HG03565 (cell line): ENCODE results near the gene PIGX.
"Not testable (repeated sequence)": the region's sequence is repeated elsewhere in the genome, so short reads cannot be mapped to it uniquely, and the experiment has no call there.

Experiments used
- ATAC-seq: cut with Tn5 transposase; IDR thresholded peaks from one replicate; pipeline ENCODE4 v1.9.1; 2021; ENCODE audit warnings: mild to moderate bottlenecking, moderate library complexity; ENCODE audit not compliant: unreplicated experiment

PIGX gene

DNA sequence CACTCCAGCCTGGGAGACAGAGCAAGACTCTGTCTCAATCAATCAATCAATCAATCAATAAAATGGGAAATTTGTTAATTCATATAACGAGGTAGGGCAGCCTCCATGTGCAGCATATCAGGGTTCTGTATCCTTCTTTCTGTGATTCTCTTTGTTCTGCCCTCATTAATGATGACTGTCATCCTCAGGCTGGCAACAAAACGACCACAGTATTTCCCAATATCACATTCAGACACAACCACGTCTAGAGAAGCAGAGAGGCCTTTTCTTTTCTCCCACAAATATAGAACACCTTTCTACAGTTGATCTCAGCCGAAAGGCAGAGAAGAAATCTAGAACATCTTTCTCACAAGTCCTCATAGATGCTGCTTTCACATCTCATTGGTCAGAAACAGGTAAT lies 11.4 kb upstream of the PIGX start:
- no peak for ATAC-seq

DNA sequence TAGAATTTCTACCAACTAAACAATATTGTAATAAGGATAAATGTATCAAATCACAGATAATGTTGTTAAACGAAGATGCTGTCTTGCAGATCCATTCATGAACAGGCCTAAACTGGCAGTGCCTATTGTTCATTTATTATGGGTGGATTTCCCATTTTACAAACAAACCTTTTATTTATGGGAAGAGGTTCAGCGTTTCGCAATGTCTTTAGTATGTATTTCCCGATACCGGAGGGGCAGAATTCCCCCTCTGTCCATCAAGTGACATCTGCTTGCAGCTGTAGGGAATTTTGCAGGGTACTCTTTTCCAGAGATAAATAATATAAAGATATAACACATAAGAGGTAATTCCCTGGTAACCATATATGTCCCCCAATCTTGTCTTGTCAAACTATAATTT lies 5.8 kb upstream of the PIGX start:
- no peak for ATAC-seq

DNA sequence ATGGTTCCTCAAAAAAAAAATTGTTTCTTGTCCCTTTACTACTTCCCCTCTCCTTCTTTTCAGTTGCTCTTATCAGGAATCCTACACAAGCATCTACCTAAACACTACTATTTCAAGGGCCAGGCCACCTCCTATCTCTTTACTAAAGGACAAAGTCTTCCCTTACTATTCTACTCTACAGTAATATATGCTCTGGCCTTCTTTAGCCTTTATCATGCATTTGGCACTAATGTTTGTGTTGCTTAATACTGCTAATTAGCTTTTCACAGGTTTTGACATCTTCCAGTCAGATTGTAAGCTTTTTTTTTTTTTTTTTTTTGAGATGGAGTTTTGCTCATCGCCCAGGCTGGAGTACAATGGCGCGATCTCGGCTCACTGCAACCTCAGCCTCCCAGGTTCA lies 5.4 kb upstream of the PIGX start:
- no peak for ATAC-seq

DNA sequence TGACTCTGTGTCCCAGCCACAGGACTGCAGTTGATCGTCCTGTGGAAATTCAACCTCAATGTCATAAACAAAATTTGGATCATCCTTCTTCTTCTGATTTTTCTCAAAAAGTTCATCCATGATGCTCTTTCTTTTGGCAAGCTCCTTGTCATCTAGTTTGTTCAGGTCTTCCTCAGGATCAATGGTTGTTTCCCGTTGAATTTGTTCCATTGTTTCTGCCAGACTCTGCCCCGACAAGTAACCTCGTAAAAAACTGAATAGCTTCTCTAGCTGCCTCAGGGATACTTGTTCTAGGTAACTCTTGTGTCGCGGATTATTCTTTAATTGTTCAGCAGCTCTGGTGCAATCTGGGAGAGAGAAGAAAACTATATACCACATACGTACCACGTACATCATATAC lies 4.6 kb upstream of the PIGX start:
- ATAC-seq, result no peak

DNA sequence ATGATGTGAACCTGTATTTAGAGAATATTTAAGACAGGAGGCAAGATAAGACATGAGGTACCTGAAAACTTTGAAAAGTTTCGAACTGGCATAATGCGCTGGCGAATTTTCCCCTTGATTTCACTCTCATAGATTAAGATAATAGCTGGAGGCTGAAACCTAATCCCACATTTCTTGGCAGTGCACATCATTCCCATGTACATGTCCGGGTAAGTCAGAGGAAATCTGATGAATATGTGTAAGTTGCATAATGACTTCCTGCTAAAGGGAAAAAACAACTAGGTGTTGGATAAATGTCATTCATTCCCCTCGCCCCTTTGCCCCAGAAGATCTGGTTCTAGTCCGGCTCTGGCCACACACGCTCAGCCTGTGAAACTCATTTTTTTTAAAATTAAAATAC lies 3.7 kb upstream of the PIGX start:
- no peak for ATAC-seq

DNA sequence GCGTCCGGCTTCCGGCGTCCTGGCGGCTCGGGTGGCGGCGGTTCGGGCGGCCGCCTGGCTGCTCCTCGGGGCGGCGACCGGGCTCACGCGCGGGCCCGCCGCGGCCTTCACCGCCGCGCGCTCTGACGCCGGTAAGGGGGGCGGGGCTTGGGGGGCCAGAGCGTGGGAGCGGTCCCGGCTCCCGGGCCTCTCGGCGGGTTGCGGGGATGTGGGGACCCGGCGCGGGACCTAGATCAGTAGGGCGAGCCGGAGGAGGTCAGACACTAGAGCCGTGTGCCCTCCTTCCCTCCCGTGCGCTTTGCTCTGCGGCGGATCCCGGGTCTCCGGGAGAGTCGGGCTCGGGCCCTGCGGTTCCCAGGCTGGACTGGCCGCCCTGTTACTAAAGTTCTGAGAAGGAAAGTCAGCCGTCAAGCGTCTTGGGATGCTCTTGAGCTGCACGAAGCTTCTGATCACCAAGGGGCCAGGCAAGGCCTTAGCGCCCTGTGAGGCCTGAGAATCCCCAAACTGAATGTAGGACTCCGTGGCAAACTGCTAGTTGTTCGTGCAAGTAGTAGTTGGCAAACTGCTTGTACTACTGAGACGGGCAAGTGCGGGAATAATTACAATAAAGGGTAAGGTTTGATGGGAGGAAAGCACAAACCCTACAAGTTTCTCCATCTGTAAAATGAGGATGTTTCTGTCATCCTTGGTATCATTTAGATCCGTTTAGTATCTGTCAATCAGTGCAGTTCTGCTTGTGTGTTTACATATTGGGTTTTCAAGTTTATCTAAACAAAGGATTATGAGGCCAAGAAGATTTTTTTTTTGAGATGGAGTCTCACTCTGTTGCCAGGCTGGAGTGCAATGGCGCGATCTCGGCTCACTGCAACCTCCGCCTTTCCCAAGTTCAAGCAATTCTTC lies 587 bp downstream of the PIGX start:
- ATAC-seq, result peak; percentile 33

DNA sequence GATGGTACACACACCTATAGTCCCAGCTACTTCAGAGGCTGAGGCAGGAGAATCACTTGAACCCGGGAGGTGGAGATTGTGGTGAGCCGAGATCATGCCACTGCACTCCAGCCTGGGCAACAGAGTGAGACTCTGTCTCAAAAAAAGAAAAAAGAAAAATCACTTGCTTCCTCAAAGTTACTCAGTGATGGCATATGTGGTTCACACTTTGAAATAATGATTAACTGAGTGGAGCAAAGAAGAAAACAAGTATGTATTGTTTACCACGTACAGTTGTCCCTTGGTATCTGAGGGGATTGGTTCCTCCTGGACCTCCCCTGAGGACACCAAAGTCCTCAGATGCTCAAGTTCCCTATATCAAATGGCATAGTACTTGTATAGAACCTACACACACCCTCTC lies 5.0 kb downstream of the PIGX start:
- not testable (repeated sequence) for ATAC-seq

DNA sequence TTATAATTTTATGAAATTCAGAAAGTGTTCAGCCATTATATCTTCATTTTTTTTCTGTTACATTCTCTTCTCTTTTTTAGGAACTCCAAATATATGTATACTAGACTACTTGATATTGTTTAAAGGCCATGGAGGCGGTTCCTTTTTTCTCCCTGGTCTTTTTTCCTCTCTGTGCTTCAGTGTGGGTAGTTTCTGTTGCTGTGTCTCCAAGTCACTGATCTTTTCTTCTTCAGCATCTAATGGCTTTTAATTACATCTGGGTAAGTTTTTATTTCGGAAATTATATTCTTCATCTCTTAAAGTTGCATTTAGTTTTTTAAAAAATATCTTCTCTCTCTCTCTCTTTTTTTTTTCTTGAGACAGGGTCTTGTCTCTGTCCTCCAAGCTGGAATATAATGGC lies 8.9 kb downstream of the PIGX start:
- no peak for ATAC-seq

DNA sequence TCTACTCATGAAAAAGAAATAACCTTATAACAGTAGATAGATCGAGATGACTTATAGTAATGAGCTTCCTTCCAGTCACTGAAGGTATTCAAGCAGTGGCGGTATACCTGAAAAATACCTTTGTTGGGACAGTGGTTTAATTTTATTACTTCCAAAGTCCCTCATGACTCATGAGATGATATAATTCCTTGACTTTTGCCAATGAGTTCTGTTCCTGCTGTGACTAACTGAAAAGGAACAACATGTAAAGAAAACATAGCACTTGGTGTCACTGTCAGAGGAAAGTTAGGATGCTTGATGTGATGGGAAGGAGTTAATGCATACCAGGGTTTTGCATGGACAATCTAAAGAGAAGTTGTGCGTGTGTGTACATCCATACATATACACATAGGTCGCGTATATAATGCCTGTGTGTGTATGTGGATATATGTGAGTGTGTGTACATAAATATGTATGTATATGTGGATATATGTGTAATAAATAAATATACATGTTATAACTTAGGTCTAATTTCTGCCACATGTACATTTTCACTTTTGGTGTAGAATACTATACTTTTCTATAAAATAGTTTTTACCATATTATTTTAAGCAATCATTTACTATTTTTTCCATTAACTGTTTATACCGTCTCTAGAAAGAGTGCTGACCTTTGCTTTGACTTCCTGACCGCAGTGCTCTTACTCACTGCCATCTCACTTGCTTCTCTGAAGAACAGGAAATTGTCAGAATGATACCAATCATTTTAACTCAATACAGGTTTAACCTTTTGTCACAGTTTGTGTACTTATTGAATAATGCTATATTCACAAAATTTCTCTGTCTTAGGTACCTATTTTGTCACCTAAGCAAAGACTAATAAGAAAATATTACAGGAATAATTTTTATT lies 14.9 kb downstream of the PIGX start:
- ATAC-seq, result no peak

DNA sequence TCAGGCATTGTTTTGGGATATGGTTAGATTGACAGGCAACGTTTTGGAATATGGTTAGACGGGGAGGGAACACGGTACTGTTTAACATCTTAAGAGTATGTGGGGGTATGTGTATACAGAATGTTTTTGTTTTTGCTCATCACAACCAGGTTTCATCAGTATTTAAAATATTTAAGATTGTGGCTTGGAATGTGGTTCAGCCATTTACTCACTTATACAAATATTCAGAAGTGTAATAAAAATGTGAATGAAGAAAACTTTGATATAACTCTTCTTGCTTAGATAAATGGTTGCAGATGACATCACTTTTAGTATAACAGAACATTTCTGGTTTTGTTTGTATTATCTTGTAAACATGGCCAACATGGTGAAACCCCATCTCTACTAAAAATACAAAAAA lies 23.6 kb downstream of the PIGX start:
- no peak for ATAC-seq

DNA sequence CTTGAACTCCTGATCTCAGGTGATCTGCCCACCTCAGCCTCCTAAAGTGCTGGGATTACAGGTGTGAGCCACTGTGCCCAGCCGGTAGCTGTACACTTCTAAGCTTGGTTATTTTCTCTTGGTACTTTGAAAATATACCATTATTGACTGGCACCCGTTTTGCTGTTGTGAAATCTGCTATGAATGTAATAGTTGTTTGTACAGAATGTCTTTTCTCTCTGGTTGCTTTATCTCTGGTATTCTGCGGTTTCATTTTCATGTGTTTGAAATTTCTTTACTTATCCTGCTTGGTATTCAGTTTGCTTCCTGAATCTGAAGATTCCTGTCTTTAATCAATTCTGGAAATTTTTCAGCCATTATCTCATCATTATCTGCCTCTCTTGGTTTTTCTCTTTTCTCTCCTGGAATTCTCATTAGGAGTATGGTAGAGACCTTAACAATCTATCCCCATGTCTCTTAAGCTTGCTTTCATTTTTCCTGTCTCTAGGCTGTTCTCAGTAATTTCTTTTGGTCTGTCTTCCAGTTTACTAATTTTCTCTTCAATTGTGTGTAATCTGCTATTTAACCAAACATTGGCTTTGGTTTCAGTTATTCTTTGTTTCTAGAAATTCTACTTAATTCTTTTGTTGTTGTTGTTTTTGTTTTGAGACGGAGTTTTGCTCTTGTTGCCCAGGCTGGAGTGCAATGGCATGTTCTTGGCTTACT lies 24.6 kb downstream of the PIGX start:
- ATAC-seq, result no peak

DNA sequence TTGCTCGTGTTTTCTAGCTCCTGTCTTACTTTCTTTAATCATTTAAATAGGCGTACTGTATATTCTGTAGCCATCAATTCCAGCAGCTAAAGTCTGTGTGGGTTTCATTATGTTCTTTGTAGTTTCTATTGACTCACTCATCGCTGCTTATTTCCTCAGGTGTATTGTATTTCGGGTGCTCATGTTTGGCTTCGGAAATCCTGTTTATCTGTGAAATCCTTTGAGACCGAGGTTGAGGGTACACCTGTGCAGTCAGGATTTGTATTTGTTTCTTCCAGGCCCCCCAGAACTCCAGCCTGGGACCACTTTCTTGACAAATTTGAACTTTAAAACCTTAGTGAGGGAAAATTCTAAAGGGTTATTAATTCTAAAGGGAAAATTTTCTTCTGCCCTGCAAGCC lies 25.5 kb downstream of the PIGX start:
- ATAC-seq, result no peak

DNA sequence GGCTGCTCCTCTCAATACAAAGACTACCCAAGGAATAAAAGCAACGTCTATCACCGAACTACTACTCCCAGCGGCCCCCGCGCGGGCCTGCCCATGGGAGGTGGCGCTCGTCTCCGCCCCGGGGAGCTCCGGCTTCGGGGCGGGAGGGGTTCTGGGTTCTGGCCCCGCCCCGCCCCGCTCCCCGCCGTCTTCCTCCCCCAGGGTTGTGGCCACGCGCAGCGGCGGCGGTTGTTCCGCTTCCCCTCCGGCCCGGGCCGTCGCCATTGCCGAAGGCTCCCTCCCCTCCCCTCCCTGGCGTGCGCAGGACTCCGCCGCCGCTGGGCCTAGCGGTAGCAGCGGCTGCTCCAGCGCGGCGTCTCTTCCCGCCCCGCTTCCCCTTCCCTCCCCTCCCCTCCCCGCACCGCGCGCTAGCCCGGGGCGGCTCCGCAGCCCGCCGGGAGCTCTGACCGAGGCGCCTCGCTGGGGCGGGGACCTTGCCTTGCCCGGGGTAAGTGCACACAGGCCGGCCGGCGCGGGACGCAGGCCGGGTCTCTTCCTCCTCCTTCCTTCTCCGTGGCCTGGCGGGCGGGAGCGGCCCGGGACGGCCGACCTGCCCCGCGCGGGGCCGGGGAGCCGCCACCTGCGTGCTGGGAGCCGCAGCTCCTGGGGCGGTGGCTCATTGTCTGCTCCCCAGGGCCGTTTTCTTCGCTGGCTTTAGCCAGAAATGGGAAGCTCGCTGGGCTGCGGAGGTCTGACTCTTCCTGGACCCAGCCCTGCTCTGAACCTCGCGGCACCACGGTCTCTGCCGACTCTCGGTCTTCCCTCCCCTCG lies 27.7 kb downstream of the PIGX start, which contains the start of gene PAK2:
Gene PAK2 (plus strand): TSS at position 187 of the 810 bp plus-strand sequence. CDS start 42,790 bp downstream, outside the sequence.
- ATAC-seq, result peak; percentile 79

DNA sequence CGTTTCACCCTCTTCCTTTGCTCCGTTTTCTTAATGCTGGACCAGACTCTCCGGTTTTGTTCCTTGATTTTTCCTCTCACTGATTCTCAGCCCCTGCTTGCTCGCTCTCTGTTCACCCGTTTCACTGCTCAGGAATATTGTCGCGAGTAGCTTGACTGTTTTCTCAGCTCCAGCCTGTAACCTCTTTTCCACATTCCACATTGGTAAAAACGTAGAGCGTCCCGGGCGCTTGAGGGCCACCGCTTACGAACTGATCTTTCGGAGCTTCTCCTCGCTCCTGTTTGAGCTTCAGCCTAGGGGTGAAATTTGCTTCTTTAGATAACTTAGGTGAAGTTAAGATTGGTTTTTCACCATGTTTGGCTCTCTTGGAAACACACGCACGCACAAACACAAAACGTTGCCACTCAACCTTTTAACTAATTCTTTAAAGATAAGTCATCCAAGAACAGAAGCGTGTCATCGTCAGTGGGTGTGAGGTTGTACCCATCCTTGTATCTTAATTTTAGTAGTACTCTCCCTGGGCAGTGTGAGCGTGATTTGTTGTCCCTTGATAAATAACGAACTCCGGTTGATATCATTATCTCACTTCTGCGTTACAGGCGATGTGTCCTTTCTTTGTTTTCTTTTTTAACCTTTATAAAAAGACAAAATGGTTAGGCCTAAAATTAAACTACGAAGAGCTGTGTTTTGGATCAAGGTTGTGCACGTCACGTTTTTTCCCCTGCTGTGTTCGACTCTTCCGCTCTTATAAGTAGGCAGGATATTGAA lies 28.5 kb downstream of the PIGX start:
- ATAC-seq, result no peak

DNA sequence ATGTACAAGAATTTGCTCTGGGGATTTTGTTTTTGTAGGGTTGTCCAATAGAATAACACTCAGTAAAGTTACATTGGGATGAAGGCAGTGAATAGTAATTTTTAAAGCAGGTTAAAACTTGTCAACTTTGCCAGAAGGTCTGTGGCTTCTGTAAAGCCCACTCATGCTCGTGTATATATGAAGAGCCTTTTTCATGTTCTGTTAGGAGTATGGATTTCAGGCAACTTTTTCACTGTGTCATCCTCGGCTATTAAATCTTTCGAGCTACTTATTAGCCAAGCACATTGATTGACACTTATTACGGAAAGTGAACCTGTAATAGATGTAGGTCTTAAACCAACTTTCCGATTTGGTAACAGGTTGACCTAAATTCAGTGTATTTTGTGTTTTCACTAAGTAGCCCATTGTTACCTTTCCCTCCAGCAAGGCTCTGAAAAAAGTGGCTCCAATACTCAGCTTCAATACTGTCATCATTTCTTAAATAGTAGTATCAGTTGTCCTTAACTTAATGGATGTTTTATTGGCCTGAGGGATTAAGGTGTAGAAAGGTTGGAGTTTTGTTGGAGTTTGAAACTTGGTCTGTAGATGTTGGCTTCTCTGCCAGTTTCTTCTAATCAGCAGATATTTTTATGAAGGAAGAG lies 29.2 kb downstream of the PIGX start:
- no peak for ATAC-seq

DNA sequence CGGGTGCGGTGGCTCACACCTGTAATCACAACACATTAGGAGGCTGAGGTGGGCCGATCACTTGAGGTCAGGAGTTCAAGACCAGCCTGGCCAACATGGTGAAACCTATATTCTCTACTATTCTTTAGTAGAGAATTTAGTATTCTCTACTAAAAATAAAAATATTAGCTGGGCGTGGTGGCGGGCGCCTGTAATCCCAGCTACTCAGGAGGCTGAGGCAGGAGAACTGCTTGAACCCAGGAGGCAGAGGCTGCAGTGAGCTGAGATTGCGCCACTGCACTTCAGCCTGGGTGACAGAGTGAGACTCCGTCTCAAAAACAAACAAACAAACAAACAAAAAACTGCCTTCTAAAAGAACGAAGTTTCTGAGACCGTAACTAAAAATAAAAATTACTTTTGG lies 31.4 kb downstream of the PIGX start:
- ATAC-seq, result not testable (repeated sequence)

DNA sequence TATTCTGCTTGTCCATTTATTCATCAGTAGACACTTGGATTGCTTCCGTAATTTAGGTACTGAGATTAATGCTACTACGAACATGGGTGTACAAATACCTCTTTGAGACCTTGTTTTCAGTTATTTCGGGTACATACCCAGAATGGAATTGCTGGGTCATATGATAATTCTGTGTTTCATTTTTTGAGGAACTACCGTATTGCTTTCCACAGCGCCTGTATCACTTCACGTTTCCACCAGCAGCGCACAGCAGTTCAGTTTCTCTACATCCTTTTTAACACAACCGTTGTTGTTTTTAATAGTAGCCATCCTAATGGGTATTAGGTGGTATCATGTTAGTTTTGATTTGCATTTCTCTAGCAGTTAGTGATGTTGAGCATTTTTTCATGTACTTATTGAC lies 36.9 kb downstream of the PIGX start:
- ATAC-seq, result no peak

DNA sequence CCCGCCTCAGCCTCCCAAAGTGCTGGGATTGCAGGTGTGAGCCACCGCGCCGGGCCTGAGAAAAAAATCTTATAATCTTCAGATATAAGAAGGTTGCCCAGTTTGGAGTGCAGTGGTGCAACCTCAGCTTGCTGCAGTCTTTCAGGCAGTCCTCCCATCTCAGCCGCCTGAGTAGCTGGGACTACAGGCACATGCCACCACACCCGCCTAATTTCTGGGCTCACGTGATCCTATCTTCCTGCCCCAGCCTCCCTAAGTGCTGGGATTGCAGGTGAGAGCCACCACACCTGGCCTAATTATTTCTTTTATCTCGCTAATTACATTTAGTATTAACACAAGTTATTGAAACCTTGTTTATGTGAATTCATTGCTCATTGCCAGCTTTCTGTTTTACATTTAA lies 41.0 kb downstream of the PIGX start:
- ATAC-seq, result no peak
